ENCODE results near the gene PRR30. TPM values are rescaled to one million over a fixed set of nuclear protein-coding genes. Genes with fewer than 3 reads are reported as not detected.

Gene PRR30
- polyA plus RNA-seq, 1 donor = not detected

DNA sequence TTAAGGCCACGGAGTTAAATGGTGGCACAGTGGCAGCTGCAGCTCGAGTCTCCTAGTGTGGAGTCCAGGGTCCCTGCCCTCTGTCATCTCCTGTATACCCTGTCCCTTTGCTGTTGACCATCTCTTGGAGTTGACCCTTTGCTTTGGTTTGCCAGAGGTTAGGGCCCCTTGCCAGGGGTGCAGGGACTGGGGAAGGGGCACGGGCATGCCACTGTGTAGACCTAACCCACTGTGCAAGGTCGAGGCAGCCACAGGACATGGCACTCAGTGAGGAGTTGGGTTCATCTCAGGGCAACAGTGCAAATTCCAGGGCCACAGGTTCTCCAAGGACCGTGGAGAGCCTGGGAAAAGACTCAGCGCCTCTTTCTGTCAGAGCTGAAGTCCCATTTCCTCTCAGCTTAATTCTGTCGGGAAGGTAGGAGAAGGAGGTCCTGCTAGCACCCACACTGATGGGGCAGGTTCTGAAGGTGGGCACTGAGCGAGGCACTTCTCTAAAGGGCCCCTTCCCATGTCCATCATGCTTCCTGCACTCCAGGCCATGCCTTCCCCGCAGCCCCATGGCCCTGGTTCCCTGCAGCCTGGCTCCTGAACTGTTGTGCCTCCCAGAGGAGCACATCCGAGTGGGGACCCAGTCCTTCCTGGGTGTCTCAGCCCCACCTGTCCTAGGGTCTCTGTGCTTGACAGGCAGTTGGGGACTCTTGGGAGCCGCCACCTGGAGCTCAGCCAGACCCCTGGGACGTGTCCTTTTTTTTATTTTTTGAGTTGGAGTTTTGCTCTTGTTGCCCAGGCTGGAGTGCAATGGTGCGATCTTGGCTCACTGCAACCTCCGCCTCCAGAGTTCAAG, 49.9 kb downstream of the PRR30 start:
- H3K27me3 ChIP-seq (ENCODE audit: control insufficient read depth, insufficient read depth, low read length) = no peaks in the 10 kb centered on the region
- peak overlapping the region; percentile 59 for H3K4me3 ChIP-seq (ENCODE audit: low read length)
- peak overlapping the region; percentile 64 for H3K27ac ChIP-seq (ENCODE audit: low read length)
- DNase-seq = no peak
- peaks cover 15% of the 10 kb centered on the region for H3K36me3 ChIP-seq (ENCODE audit: control insufficient read depth, insufficient read depth, low read length)
- no peaks in the 10 kb centered on the region for H3K9me3 ChIP-seq (ENCODE audit: control insufficient read depth, low read depth, low read length)
- WGBS (ENCODE audit: insufficient coverage, low lambda C conversion rate) = no CpG with 5 or more reads among the region's 14 CpGs
- H3K4me1 ChIP-seq (ENCODE audit: control insufficient read depth, insufficient read depth, low read length) = peaks cover 56% of the 10 kb centered on the region

GRCh38 chr2:27088634-27089033, 50.6 kb downstream of the PRR30 start:
- WGBS (ENCODE audit: insufficient coverage, low lambda C conversion rate) = no CpG with 5 or more reads among the region's 6 CpGs
- Histone ChIP-seq H3K27me3 (ENCODE audit: control insufficient read depth, insufficient read depth, low read length) (no peaks in the 10 kb centered on the region), H3K9me3 (ENCODE audit: control insufficient read depth, low read depth, low read length) (no peaks in the 10 kb centered on the region), H3K4me3 (ENCODE audit: low read length) (peak overlapping the region; percentile 59), H3K4me1 (ENCODE audit: control insufficient read depth, insufficient read depth, low read length) (peaks cover 49% of the 10 kb centered on the region), H3K27ac (ENCODE audit: low read length) (peak overlapping the region; percentile 64), H3K36me3 (ENCODE audit: control insufficient read depth, insufficient read depth, low read length) (peaks cover 11% of the 10 kb centered on the region)
- peak; percentile 45 to 76 for DNase-seq

GRCh38 chr2:27087823-27088410, 51.3 kb downstream of the PRR30 start:
- no peaks in the 10 kb centered on the region for H3K9me3 ChIP-seq (ENCODE audit: control insufficient read depth, low read depth, low read length)
- peak overlapping the region; percentile 64 for H3K27ac ChIP-seq (ENCODE audit: low read length)
- 40% methylated on average over 1 of the region's 5 CpGs for WGBS (ENCODE audit: insufficient coverage, low lambda C conversion rate)
- peaks cover 11% of the 10 kb centered on the region for H3K36me3 ChIP-seq (ENCODE audit: control insufficient read depth, insufficient read depth, low read length)
- H3K27me3 ChIP-seq (ENCODE audit: control insufficient read depth, insufficient read depth, low read length) = no peaks in the 10 kb centered on the region
- H3K4me1 ChIP-seq (ENCODE audit: control insufficient read depth, insufficient read depth, low read length) = peaks cover 42% of the 10 kb centered on the region
- no peak for DNase-seq
- H3K4me3 ChIP-seq (ENCODE audit: low read length) = peak overlapping the region; percentile 59

Other genes with a start within 250 kb of the PRR30 start
- 20.7 TPM for gene MAPRE3, start 168.8 kb downstream of the PRR30 start, polyA plus RNA-seq
- gene TMEM214, start 106.4 kb downstream of the PRR30 start, polyA plus RNA-seq = 93.6 TPM
- 28.3 TPM for gene AGBL5, start 87.7 kb downstream of the PRR30 start, polyA plus RNA-seq
- gene OST4, start 67.8 kb downstream of the PRR30 start, polyA plus RNA-seq = 313 TPM
- 49.1 TPM for gene EMILIN1, start 60.8 kb downstream of the PRR30 start, polyA plus RNA-seq
- gene KHK, start 52.6 kb downstream of the PRR30 start, polyA plus RNA-seq = 232 TPM
- 11.5 TPM for gene CGREF1, start 20.3 kb downstream of the PRR30 start, polyA plus RNA-seq
- gene ABHD1, start 15.6 kb downstream of the PRR30 start, polyA plus RNA-seq = 2.0 TPM
- 48.5 TPM for gene PREB, start 4.8 kb downstream of the PRR30 start, polyA plus RNA-seq
- gene TCF23, start 9.6 kb upstream of the PRR30 start, polyA plus RNA-seq = 0.10 TPM
- 131 TPM for gene ATRAID, start 72.6 kb upstream of the PRR30 start, polyA plus RNA-seq
- gene SLC5A6, start 72.9 kb upstream of the PRR30 start, polyA plus RNA-seq = 148 TPM
- 34.9 TPM for gene CAD, start 78.0 kb upstream of the PRR30 start, polyA plus RNA-seq
- 0.57 TPM for gene SLC30A3, start 123.6 kb upstream of the PRR30 start, polyA plus RNA-seq
- gene DNAJC5G, start 136.0 kb upstream of the PRR30 start, polyA plus RNA-seq = 0.19 TPM
- 0.60 TPM for gene TRIM54, start 143.0 kb upstream of the PRR30 start, polyA plus RNA-seq
- 3.4 TPM for gene UCN, start 169.0 kb upstream of the PRR30 start, polyA plus RNA-seq
- gene MPV17, start 183.7 kb upstream of the PRR30 start, polyA plus RNA-seq = 99.6 TPM
- gene GTF3C2, start 217.4 kb upstream of the PRR30 start, polyA plus RNA-seq = 51.9 TPM
- 39.7 TPM for gene EIF2B4, start 230.9 kb upstream of the PRR30 start, polyA plus RNA-seq
- 68.0 TPM for gene SNX17, start 231.2 kb upstream of the PRR30 start, polyA plus RNA-seq
- 23.1 TPM for gene ZNF513, start 241.3 kb upstream of the PRR30 start, polyA plus RNA-seq

All from large intestine (tissue), 3 donors.